K562 (cell line): ENCODE data around the gene TSPAN3. TPM values are rescaled to one million over a fixed set of nuclear protein-coding genes. Genes with fewer than 3 reads are reported as not detected.
A peak's percentile ranks its signal among the peaks of the same experiment; 100 is the strongest.

Experiments
- ATAC-seq: fragments of 200-7000 bp; cut with Tn5 transposase; 3 replicates; pipeline ENCODE4 v1.9.1; 2020; ENCODE audit warnings: moderate library complexity
- BruUV-seq: library from RNA; stranded (reverse); fragments of 400-500 nt; replicated peaks from 2 replicates; lab custom pipeline; 2021; lab: Mats Ljungman, UMichigan
- CTCF ChIA-PET: fragments of 300-600 bp; formaldehyde crosslinking; extraction: SDS; loops from one replicate; lab custom pipeline; 2021; ENCODE audit warnings: low intra/inter-chr PET ratio; lab: Yijun Ruan, JAX
- POLR2A ChIA-PET: fragments of 300-600, 350-650 bp; sonication (Branson Sonifier 250); formaldehyde crosslinking; extraction: SDS; loops from one replicate; lab custom pipeline; 2021; ENCODE audit warnings: antibody characterized with exemption, inconsistent platforms; lab: Yijun Ruan, JAX
- DNase-seq, 4 experiments: peaks; one replicate each; pipeline versions ENCODE4 v3.0.0 to v3.0.0-alpha.2; 2011 to 2018; ENCODE audit warnings: low spot score in 3 of 4, mixed read lengths in 3 of 4; ENCODE audit errors: extremely low read depth in 1 of 4
- FAIRE-seq: peaks from 2 replicates; lab custom pipeline; 2011; peaks lifted over from hg19 to GRCh38; lab: Jason Lieb, UNC
- H2AFZ ChIP-seq: 2 replicates; pipeline ENCODE4 v1.6.0; 2011; ENCODE audit warnings: low read depth, low read length, control low read depth, inconsistent platforms
- H3K27ac ChIP-seq: fragments of 200-600 bp; 3 replicates; pipeline ENCODE4 v1.8.0; 2011; ENCODE audit warnings: low read depth, mild to moderate bottlenecking, control low read depth, inconsistent platforms, low read length, moderate library complexity, mixed read lengths; ENCODE audit errors: extremely low read depth
- H3K27me3 ChIP-seq, 2 experiments: fragments of 300-600 bp in 1 of 2; 2 replicates in 1 of 2; 3 replicates in 1 of 2; pipeline versions ENCODE4 v1.6.0 to v1.8.0; 2011; ENCODE audit warnings: inconsistent platforms in 2 of 2, low read length in 2 of 2, mild to moderate bottlenecking in 1 of 2, mixed read lengths in 1 of 2, moderate library complexity in 1 of 2; ENCODE audit not compliant: control insufficient read depth in 2 of 2, insufficient read depth in 2 of 2
- H3K36me3 ChIP-seq: fragments of 300-600 bp; 3 replicates; pipeline ENCODE4 v1.8.0; 2011; ENCODE audit warnings: mild to moderate bottlenecking, low read length, inconsistent platforms; ENCODE audit not compliant: control insufficient read depth, insufficient read depth
- H3K4me1 ChIP-seq, 2 experiments: fragments of 200-600 bp in 1 of 2; replicated peaks in 1 of 2; 2 replicates in 1 of 2; 3 replicates in 1 of 2; pipeline versions ENCODE4 v1.5.1 to v1.8.0; 2011; ENCODE audit warnings: inconsistent platforms in 2 of 2, low read length in 2 of 2, mild to moderate bottlenecking in 1 of 2, mixed read lengths in 1 of 2, moderate library complexity in 1 of 2; ENCODE audit not compliant: control insufficient read depth in 2 of 2, insufficient read depth in 2 of 2
- H3K4me2 ChIP-seq: 2 replicates; pipeline ENCODE4 v1.6.1; 2011; ENCODE audit warnings: low read length, control low read depth, inconsistent platforms, mixed read lengths; ENCODE audit not compliant: insufficient read depth
- H3K4me3 ChIP-seq: fragments of 200-600 bp; sonication (generic), shearing (Covaris generic); 2 replicates; pipeline ENCODE4 v1.5.1; 2016; ENCODE audit warnings: control low read depth, inconsistent platforms
- H3K79me2 ChIP-seq: fragments of 200-600 bp; 3 replicates; pipeline ENCODE4 v1.8.0; 2011; ENCODE audit warnings: low read length, inconsistent platforms; ENCODE audit not compliant: control insufficient read depth, insufficient read depth
- H3K9ac ChIP-seq, 2 experiments: 2 replicates each; pipeline versions ENCODE4 v1.6.0 to v1.6.1; 2011; ENCODE audit warnings: low read depth in 2 of 2, low read length in 2 of 2, control low read depth in 1 of 2, inconsistent platforms in 1 of 2, mild to moderate bottlenecking in 1 of 2, mixed read lengths in 1 of 2; ENCODE audit not compliant: insufficient read depth in 1 of 2
- H3K9me1 ChIP-seq: one replicate; pipeline ENCODE4 v1.6.0; 2011; ENCODE audit warnings: inconsistent platforms, mild to moderate bottlenecking, low read length, moderate library complexity; ENCODE audit not compliant: control insufficient read depth, insufficient read depth
- H3K9me3 ChIP-seq: replicated peaks from 2 replicates; pipeline ENCODE4 v1.5.1; 2011; ENCODE audit warnings: low read depth, low read length, inconsistent platforms; ENCODE audit not compliant: control insufficient read depth, insufficient read depth
- H4K20me1 ChIP-seq: replicated peaks from 2 replicates; pipeline ENCODE4 v1.6.1; 2011; ENCODE audit warnings: low read length, inconsistent platforms, mixed read lengths; ENCODE audit not compliant: control insufficient read depth, insufficient read depth
- CTCF ChIP-seq, 3 experiments: IDR thresholded peaks in 2 of 3; conservative IDR thresholded peaks in 1 of 3; 2 replicates each; pipeline ENCODE4 v1.5.1; 2011 to 2012; ENCODE audit warnings: low read length in 3 of 3, mild to moderate bottlenecking in 3 of 3, control low read depth in 2 of 3, improper control_type of control experiment in 1 of 3, inconsistent platforms in 1 of 3, low read depth in 1 of 3, mixed read lengths in 1 of 3, moderate library complexity in 1 of 3; ENCODE audit not compliant: insufficient read depth in 2 of 3
- HNRNPK ChIP-seq: fragments of 200-400 bp; formaldehyde crosslinking; IDR thresholded peaks from one replicate; pipeline ENCODE4 v1.6.1; 2018; ENCODE audit warnings: mild to moderate bottlenecking, low read depth, low read length; ENCODE audit not compliant: poor library complexity, severe bottlenecking
- POLR2A ChIP-seq: fragments of 450-650 bp; conservative IDR thresholded peaks from 2 replicates; pipeline ENCODE4 v1.6.1; 2016
- ZNF780A ChIP-seq: fragments of 250-450 bp; sonication (Bioruptor Pico); IDR thresholded peaks from 2 replicates; pipeline ENCODE4 v1.5.0; 2021; ENCODE audit warnings: mild to moderate bottlenecking
- WGBS: fragments of 100-300 bp; shearing (Covaris generic); methylation state at CpG from one replicate; pipeline ENCODE4 v1.1.6; 2016; ENCODE audit warnings: low coverage, mixed read lengths; ENCODE audit not compliant: insufficient coverage; ENCODE audit errors: missing lambda C conversion rate; 5-methylcytosine and 5-hydroxymethylcytosine counted together
- in situ Hi-C: fragments of 300-500 bp; cut with MboI; formaldehyde crosslinking; loops from 4 replicates; pipeline ENCODE4 v1.15.0; 2018; ENCODE audit warnings: inconsistent platforms, mixed read lengths
- intact Hi-C: fragments of 100-400 bp; cut with micrococcal nuclease; formaldehyde crosslinking; loops from 2 replicates; pipeline ENCODE4 v1.14.2; 2022
- polyA plus RNA-seq, 8 experiments: library from polyadenylated mRNA; depleted of rRNA in 4 of 8; stranded (reverse) in 5 of 8; unstranded in 3 of 8; fragments of >200 nt; fragmentation: Nextera tagmentation in 2 of 8; fragmentation: Illumina TruSeq in 1 of 8; extraction: Ambion mirVana in 2 of 8; extraction: Trizol in 1 of 8; gene quantifications; 2 replicates each; pipeline versions ENCODE4 v1.2.1 to v1.2.3, GENCODE V29; 2011 to 2014; ENCODE audit warnings: inconsistent platforms in 1 of 8, missing spikeins in 1 of 8
- total RNA-seq, 7 experiments: library from RNA; depleted of rRNA in 6 of 7; stranded (reverse); fragments of >200 nt in 6 of 7; fragmentation: Illumina TruSeq in 2 of 7; extraction: Trizol in 2 of 7; gene quantifications; 2 replicates each; pipeline versions ENCODE4 v1.2.1 to v1.2.3, GENCODE V29; 2011 to 2021; ENCODE audit warnings: low replicate concordance in 1 of 7

Gene TSPAN3
- total and polyA plus RNA-seq, 9 of the 15 experiments (the other 6 are each of a cell fraction or from before 2014, with no cell fraction given), result 14.3 to 144 (median 71.1) TPM

GRCh38 chr15:77029166-77030047 lies 41.5 kb downstream of the TSPAN3 start:
- Histone ChIP-seq H3K9ac (peak overlapping the region in 1 of 2 experiments; percentile 47; a peak in 2 of 4 replicates), H3K4me3 (no peak overlapping the region), H3K27me3 (peaks cover 0 to 19% of the 10 kb centered on the region in 2 experiments; a peak in 2 of 5 replicates), H3K36me3 (no peaks in the 10 kb centered on the region), H2AFZ (no peak overlapping the region), H3K9me3 (no peaks in the 10 kb centered on the region), H3K27ac (no peak overlapping the region), H3K79me2 (no peaks in the 10 kb centered on the region), H3K9me1 (no peaks in the 10 kb centered on the region), H3K4me1 (peaks cover 0 to 53% of the 10 kb centered on the region in 2 experiments; a peak in 2 of 5 replicates), H4K20me1 (peaks cover 14% of the 10 kb centered on the region; the same call in 1 of the 2 replicates), H3K4me2 (no peak overlapping the region)
- no TSS peak for BruUV-seq
- ATAC-seq (peak; percentile 39), FAIRE-seq (no peak), DNase-seq (peak in 3 of 4 experiments; percentile 22 to 53 (median 44))
- WGBS, result 22% methylated on average over 19 of the region's 21 CpGs
- intact Hi-C loops (loop anchor here (5.0 to 10.0 kb wide), 5 partner anchors 57 to 518 kb away; no protein-coding TSS in a partner anchor), in situ Hi-C loops (loop anchor here (5.0 to 10.0 kb wide), 2 partner anchors 475 to 513 kb away; no protein-coding TSS in a partner anchor)
- TF ChIP-seq ZNF780A (CRISPR knock-in tag) (no peak), CTCF (IDR thresholded peaks at IDR 0.05 in 2 of 3, conservative IDR thresholded peaks at IDR 0.05 in 1 of 3; ENCODE audit: insufficient read depth in 2 of 3, low read depth in 1 of 3, low read length in 3 of 3) (peak in 1 of 3 experiments; percentile 37; a peak in 1 of 6 replicates), HNRNPK (no peak), POLR2A (no peak)
- POLR2A ChIA-PET, result interaction anchor here (0.6 to 0.9 kb wide), 3 partner anchors 50 to 513 kb away, joined by 3 read pairs; no protein-coding TSS in a partner anchor
- CTCF ChIA-PET, result no interaction called here
